ENCODE data around the gene POLH. TPM values are rescaled to one million over a fixed set of nuclear protein-coding genes. Genes with fewer than 3 reads are reported as not detected.

Gene POLH
- total RNA-seq, 1 experiment from 2014 or later, result 21.0 TPM

DNA sequence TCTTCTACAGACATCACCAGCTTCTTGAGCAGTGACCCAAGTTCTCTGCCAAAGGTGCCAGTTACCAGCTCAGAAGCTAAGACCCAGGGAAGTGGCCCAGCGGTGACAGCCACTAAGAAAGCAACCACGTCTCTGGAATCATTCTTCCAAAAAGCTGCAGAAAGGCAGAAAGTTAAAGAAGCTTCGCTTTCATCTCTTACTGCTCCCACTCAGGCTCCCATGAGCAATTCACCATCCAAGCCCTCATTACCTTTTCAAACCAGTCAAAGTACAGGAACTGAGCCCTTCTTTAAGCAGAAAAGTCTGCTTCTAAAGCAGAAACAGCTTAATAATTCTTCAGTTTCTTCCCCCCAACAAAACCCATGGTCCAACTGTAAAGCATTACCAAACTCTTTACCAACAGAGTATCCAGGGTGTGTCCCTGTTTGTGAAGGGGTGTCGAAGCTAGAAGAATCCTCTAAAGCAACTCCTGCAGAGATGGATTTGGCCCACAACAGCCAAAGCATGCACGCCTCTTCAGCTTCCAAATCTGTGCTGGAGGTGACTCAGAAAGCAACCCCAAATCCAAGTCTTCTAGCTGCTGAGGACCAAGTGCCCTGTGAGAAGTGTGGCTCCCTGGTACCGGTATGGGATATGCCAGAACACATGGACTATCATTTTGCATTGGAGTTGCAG is 37.9 kb downstream of the POLH start:
- peaks cover 7% of the 10 kb centered on the region; the same call in 1 of the 2 replicates for H3K36me3 ChIP-seq (ENCODE audit: low read depth)
- H2AFZ ChIP-seq, result no peak overlapping the region
- H3K79me2 ChIP-seq (ENCODE audit: low read depth), result no peaks in the 10 kb centered on the region
- intact Hi-C loops (cut with micrococcal nuclease; ENCODE audit: unreplicated experiment), result no loop called here
- no peak overlapping the region for H3K4me3 ChIP-seq
- ChIA-PET POLR2A (ENCODE audit: unreplicated experiment) (interaction anchor here (0.7 kb wide), 1 partner anchor 629 kb away, joined by 4 read pairs; the partner anchor contains the start of gene PPP2R5D), CTCF (no interaction called here)
- H4K20me1 ChIP-seq (ENCODE audit: insufficient read depth), result no peaks in the 10 kb centered on the region
- TF ChIP-seq EZH2 (IDR thresholded peaks at IDR 0.05; ENCODE audit: low read depth) (no peak), CTCF (conservative IDR thresholded peaks at IDR 0.05) (no peak)
- H3K27me3 ChIP-seq (ENCODE audit: insufficient read depth, low read depth), result no peaks in the 10 kb centered on the region
- no peaks in the 10 kb centered on the region for H3K9me3 ChIP-seq (ENCODE audit: insufficient read depth, low read depth)
- no peak overlapping the region for H3K27ac ChIP-seq
- no peaks in the 10 kb centered on the region for H3K9me2 ChIP-seq (ENCODE audit: insufficient read depth)
- H3K4me2 ChIP-seq, result no peak overlapping the region
- peaks cover 65% of the 10 kb centered on the region for H3F3A ChIP-seq (ENCODE audit: insufficient read depth, low read depth)
- no peak for DNase-seq
- no TSS peak for BruUV-seq (replicated peaks)
- H3K4me1 ChIP-seq (replicated peaks; ENCODE audit: insufficient read depth), result no peaks in the 10 kb centered on the region

DNA sequence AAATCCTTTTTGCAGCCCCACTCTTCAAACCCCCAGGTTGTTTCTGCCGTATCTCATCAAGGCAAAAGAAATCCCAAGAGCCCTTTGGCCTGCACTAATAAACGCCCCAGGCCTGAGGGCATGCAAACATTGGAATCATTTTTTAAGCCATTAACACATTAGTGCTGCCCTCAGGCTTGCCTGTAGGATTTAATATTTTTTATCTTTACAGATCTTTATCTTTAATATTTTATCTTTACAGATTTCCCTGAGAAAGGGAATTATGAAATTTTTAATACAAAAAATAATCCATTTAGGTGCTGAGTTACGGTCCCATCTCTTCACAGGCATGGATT is 38.4 kb downstream of the POLH start:
- no peaks in the 10 kb centered on the region for H3K27me3 ChIP-seq (ENCODE audit: insufficient read depth, low read depth)
- no peak overlapping the region for H3K4me2 ChIP-seq
- no TSS peak for BruUV-seq (replicated peaks)
- no peaks in the 10 kb centered on the region for H3K9me2 ChIP-seq (ENCODE audit: insufficient read depth)
- H4K20me1 ChIP-seq (ENCODE audit: insufficient read depth), result no peaks in the 10 kb centered on the region
- H3K9me3 ChIP-seq (ENCODE audit: insufficient read depth, low read depth), result no peaks in the 10 kb centered on the region
- no peaks in the 10 kb centered on the region for H3K4me1 ChIP-seq (replicated peaks; ENCODE audit: insufficient read depth)
- no peak overlapping the region for H2AFZ ChIP-seq
- ChIA-PET CTCF (no interaction called here), POLR2A (ENCODE audit: unreplicated experiment) (interaction anchor here (0.7 kb wide), 1 partner anchor 630 kb away, joined by 4 read pairs; the partner anchor contains the start of gene PPP2R5D)
- H3K36me3 ChIP-seq (ENCODE audit: low read depth), result peaks cover 9% of the 10 kb centered on the region
- TF ChIP-seq EZH2 (IDR thresholded peaks at IDR 0.05; ENCODE audit: low read depth), result no peak
- no peak for TF ChIP-seq CTCF (conservative IDR thresholded peaks at IDR 0.05)
- intact Hi-C loops (cut with micrococcal nuclease; ENCODE audit: unreplicated experiment), result no loop called here
- H3K4me3 ChIP-seq, result no peak overlapping the region
- H3F3A ChIP-seq (ENCODE audit: insufficient read depth, low read depth), result peaks cover 62% of the 10 kb centered on the region
- H3K79me2 ChIP-seq (ENCODE audit: low read depth), result no peaks in the 10 kb centered on the region
- no peak overlapping the region for H3K27ac ChIP-seq
- DNase-seq, result no peak

DNA sequence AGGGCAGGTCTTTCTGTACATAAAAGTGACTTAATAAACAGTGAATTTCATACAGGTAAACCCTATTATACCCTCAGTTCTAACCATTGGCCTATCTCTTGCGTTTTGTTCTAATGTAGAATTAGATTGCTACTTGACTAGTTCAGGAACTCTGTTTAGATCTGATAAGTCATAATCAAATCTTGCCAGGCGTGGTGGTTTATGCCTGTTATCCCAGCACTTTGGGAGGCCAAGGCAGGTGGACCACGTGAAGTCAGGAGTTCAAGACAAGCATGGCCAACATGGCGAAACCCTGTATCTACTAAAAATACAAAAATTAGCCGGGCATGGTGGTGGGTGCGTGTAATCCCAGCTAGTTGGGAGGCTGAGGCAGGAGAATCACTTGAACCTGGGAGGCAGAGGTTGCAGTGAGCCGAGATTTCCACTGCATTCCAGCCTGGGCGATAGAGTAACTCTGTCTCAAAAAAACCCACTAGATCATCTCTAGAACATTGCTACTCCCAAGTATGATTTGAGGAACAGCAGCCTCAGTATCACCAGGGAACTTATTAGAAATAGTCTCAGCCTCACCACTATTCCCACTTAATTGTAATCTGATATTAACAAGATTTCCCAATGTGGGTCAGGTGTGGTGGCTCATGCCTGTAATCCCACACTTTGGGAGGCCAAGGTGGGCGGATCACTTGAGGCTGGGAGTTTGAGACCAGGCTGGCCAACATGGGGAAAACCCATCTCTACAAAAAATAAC is 40.9 kb downstream of the POLH start:
- H4K20me1 ChIP-seq (ENCODE audit: insufficient read depth), result no peaks in the 10 kb centered on the region
- H3K79me2 ChIP-seq (ENCODE audit: low read depth), result no peaks in the 10 kb centered on the region
- no peaks in the 10 kb centered on the region for H3K4me1 ChIP-seq (replicated peaks; ENCODE audit: insufficient read depth)
- no peak overlapping the region for H2AFZ ChIP-seq
- peaks cover 18% of the 10 kb centered on the region for H3K36me3 ChIP-seq (ENCODE audit: low read depth)
- POLR2A ChIA-PET (ENCODE audit: unreplicated experiment), result no interaction called here
- H3K4me3 ChIP-seq, result no peak overlapping the region
- H3K9me3 ChIP-seq (ENCODE audit: insufficient read depth, low read depth), result no peaks in the 10 kb centered on the region
- H3K4me2 ChIP-seq, result no peak overlapping the region
- intact Hi-C loops (cut with micrococcal nuclease; ENCODE audit: unreplicated experiment), result no loop called here
- DNase-seq, result no peak
- H3K27ac ChIP-seq, result no peak overlapping the region
- H3F3A ChIP-seq (ENCODE audit: insufficient read depth, low read depth), result peaks cover 50% of the 10 kb centered on the region
- no peaks in the 10 kb centered on the region for H3K9me2 ChIP-seq (ENCODE audit: insufficient read depth)
- no peaks in the 10 kb centered on the region for H3K27me3 ChIP-seq (ENCODE audit: insufficient read depth, low read depth)
- no TSS peak for BruUV-seq (replicated peaks)
- CTCF ChIA-PET, result interaction anchor here (0.9 kb wide), 1 partner anchor 9 kb away, joined by 4 read pairs; no protein-coding TSS in a partner anchor
- no peak for TF ChIP-seq EZH2 (IDR thresholded peaks at IDR 0.05; ENCODE audit: low read depth)
- no peak for TF ChIP-seq CTCF (conservative IDR thresholded peaks at IDR 0.05)
